GM12874 (cell line): ENCODE results near the gene RHOBTB1.

Experiments used
- TF ChIP-seq, protein P1 (sequence below): IDR thresholded peaks from 2 replicates; pipeline ENCODE4 v1.5.1; 2011; ENCODE audit warnings: low read depth, mild to moderate bottlenecking, control low read depth, low read length, moderate library complexity; ENCODE audit not compliant: insufficient read depth

Gene RHOBTB1

DNA sequence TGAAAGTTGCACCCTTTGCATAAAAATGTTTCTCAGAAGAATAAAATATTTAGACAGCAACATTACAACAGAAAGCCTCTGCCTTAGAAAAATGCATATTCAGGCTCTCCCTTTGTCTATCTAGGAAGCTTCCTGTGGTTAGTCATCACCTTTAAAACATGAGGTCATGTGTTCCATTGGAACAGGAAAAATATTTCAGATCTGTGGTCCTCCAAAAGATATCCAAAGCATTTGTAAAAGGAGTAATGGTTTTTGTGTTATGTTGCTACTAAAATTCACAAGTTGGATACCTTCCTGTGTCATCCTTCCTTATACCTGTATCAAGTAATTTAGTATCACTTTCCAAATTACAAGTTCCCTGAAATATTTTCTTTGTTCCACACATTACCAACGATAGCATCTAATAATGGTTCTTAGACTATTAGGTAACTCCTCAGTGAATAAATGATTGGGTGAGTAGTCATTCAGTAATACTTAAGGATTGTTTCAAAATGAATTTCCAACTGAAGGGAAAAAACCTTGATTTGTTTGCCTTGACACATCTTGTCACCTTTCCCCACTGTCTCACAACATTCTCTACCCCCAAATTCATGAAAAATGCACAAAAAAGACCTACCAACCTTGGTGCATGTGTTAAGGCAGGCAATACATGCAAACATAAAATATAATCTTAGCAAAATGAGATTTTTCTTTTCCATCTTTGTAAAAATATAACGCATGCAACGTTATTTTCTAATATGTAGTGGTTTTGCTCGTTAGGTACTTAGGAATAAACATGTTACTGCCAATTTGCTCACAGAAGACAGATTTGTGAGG, 19.7 kb upstream of the RHOBTB1 start:
- TF ChIP-seq, protein P1, sequence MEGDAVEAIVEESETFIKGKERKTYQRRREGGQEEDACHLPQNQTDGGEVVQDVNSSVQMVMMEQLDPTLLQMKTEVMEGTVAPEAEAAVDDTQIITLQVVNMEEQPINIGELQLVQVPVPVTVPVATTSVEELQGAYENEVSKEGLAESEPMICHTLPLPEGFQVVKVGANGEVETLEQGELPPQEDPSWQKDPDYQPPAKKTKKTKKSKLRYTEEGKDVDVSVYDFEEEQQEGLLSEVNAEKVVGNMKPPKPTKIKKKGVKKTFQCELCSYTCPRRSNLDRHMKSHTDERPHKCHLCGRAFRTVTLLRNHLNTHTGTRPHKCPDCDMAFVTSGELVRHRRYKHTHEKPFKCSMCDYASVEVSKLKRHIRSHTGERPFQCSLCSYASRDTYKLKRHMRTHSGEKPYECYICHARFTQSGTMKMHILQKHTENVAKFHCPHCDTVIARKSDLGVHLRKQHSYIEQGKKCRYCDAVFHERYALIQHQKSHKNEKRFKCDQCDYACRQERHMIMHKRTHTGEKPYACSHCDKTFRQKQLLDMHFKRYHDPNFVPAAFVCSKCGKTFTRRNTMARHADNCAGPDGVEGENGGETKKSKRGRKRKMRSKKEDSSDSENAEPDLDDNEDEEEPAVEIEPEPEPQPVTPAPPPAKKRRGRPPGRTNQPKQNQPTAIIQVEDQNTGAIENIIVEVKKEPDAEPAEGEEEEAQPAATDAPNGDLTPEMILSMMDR: no peak

DNA sequence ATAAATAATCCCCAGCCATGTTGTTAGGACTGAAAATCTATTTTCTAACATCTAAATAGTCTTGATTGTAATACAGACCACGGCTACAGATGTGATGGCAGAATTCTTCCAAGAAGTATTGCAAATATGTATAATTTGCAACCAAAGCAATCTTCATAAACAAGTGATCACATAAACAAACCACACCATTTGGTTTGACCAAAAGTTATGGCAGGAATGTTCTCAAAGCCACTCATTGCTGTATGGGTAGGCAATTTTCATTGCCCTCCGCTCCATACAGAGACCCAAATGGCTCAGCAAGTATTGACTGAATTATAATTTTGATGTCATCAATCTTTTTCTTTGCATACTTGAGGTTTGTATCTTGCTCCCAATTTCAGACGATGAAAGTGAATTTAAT, 19.0 kb upstream of the RHOBTB1 start:
- TF ChIP-seq, protein P1: no peak

DNA sequence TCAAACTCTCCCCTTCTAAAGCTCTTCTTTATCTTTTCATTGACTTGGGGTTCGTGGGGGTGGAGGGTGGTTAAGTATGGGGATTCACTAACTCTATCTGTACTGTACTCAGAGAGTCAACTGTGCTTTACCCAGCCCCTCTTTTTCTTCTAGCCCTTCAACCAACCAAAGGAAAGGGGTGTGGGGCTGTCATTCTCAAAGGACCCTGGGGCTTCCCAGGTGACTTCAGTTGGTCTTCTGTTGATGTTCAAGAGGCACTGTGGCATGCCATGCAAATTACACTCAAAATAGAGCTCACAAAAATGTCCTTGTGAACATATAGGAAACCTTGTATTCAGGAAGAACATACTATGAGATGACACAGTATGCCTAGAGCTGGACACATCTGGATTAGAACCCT, 16.9 kb upstream of the RHOBTB1 start:
- TF ChIP-seq, protein P1: no peak

DNA sequence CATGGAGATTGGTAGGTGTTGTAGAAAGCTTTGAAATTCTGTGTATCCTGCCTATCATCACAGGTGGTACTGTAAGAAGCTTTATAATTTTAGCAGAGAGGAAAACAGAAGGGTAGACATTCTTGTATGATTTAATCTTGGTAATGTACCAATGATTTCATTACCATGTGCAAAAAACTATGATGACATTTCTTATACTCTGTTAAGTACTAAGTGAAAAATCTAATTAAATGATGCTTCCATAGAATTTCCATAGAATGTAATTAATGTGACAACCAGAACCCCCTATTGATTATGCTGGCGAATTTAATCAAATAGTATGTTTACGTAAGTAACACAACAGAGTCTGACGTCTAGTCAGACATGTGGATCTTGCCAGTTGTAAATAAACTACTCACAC, 16.0 kb upstream of the RHOBTB1 start:
- TF ChIP-seq, protein P1: no peak

DNA sequence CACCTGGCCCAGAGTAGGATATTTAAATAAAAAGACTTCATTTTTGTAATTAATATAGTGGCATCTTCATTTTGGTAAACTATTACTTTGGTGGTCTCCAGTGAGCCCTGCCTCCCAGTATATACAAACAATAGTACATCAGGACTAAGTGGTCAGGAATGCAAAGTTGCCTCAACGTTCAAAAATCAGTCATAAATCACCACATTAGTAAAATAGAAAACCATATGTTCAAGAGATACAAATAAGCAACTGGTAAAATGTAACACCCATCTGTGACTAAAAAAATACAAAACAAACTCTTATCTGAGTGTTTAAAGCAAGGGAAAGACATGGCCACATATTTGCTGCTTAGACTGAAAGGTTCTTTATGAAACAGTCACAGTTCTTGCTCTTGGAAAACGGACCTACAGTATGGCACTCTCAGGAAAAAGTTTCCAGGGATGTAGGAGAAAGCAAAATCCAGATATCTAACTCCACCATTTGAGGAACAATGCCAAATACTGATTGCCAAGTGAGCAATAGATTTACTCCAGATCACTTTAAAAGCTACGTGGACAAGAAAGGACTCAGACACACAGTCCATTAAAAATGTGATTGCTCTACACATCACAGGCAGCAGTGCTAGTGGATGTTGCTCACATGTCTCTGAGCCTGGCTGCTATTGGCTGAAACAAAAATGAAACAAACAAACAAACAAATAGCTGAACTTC, 15.1 kb upstream of the RHOBTB1 start:
- TF ChIP-seq, protein P1: no peak

DNA sequence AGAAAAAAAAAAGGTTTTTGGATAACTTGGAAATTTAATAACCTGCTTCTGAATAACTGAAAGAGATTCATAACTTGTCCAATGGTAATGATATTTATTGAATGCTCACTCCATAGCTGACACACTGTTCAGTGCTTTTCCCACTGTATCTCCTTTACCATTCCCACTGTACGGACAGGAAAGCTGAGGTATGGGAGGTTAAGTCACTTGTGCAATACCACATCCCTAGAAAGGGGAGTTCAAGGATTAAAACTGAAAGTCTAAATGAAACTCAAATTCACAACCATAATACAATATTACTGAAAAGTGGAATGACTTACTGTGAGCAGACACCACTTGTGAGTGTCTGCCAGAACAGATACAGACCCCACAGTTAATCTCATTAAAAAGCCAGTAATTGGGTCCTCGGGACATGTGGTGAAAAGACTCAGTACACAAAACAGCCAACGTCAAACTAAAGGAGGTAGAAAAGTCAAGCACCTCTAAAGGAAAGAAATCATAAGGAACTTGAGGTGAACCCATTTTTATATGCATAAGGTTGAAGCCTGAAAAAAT, 13.8 kb upstream of the RHOBTB1 start:
- TF ChIP-seq, protein P1: no peak

DNA sequence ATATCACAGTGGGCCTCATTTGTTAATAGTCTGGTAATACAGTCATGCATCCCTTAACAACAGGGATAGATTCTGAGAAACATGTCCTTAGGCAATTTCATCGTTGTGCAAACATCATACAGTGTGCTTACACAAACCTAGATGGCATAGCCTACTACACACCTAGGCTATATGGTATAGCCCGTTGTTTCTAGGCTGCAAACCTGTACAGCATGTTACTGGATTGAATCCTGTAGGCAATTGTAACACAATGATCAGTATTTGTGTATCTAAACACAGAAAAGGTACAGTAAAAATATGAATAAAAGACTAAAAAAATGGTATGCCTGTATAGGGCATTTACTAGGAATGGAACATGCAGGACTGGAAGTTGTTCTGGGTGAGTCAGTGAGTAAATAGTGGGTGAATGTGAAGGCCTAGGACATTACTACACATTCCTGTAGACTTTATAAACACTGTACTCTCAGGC, 12.0 kb upstream of the RHOBTB1 start:
- TF ChIP-seq, protein P1: no peak
